ENCODE data around the gene SUCLG2.

Gene SUCLG2

GRCh38 chr3:67384760-67385397 lies 269.5 kb downstream of the SUCLG2 start:
- DNase-seq (ENCODE audit: low read depth, low spot score) = no peak

- no peak for DNase-seq (ENCODE audit: low read depth, low spot score)
Measured at GRCh38 chr3:67384016-67384415, 270.4 kb downstream of the SUCLG2 start.

GRCh38 chr3:67383379-67383778 lies 271.0 kb downstream of the SUCLG2 start:
- no peak for DNase-seq (ENCODE audit: low read depth, low spot score)

GRCh38 chr3:67382536-67382935 lies 271.9 kb downstream of the SUCLG2 start:
- DNase-seq (ENCODE audit: low read depth, low spot score) = no peak

GRCh38 chr3:67381667-67382272 lies 272.6 kb downstream of the SUCLG2 start:
- no peak for DNase-seq (ENCODE audit: low read depth, low spot score)

GRCh38 chr3:67380118-67380517 lies 274.3 kb downstream of the SUCLG2 start:
- DNase-seq (ENCODE audit: low read depth, low spot score) = no peak

- DNase-seq (ENCODE audit: low read depth, low spot score) = no peak
Measured at GRCh38 chr3:67377299-67377698, 277.1 kb downstream of the SUCLG2 start.

- no peak for DNase-seq (ENCODE audit: low read depth, low spot score)
Measured at GRCh38 chr3:67376416-67376815, 278.0 kb downstream of the SUCLG2 start.

- no peak for DNase-seq (ENCODE audit: low read depth, low spot score)
Measured at GRCh38 chr3:67375976-67376375, 278.4 kb downstream of the SUCLG2 start.

GRCh38 chr3:67362686-67363085 lies 291.7 kb downstream of the SUCLG2 start:
- no peak for DNase-seq (ENCODE audit: low read depth, low spot score)

GRCh38 chr3:67361770-67362169 lies 292.6 kb downstream of the SUCLG2 start:
- no peak for DNase-seq (ENCODE audit: low read depth, low spot score)

- no peak for DNase-seq (ENCODE audit: low read depth, low spot score)
Measured at GRCh38 chr3:67361323-67361722, 293.1 kb downstream of the SUCLG2 start.

GRCh38 chr3:67357610-67358458 lies 296.6 kb downstream of the SUCLG2 start:
- DNase-seq (ENCODE audit: low read depth, low spot score) = no peak

GRCh38 chr3:67349551-67350174 lies 304.7 kb downstream of the SUCLG2 start:
- DNase-seq (ENCODE audit: low read depth, low spot score) = no peak

GRCh38 chr3:67346081-67346480 lies 308.3 kb downstream of the SUCLG2 start:
- DNase-seq (ENCODE audit: low read depth, low spot score) = no peak

GRCh38 chr3:67335813-67336212 lies 318.6 kb downstream of the SUCLG2 start:
- no peak for DNase-seq (ENCODE audit: low read depth, low spot score)

GRCh38 chr3:67334588-67334987 lies 319.8 kb downstream of the SUCLG2 start:
- no peak for DNase-seq (ENCODE audit: low read depth, low spot score)

- no peak for DNase-seq (ENCODE audit: low read depth, low spot score)
Measured at GRCh38 chr3:67329358-67329757, 325.1 kb downstream of the SUCLG2 start.

- no peak for DNase-seq (ENCODE audit: low read depth, low spot score)
Measured at GRCh38 chr3:67327582-67327981, 326.8 kb downstream of the SUCLG2 start.

GRCh38 chr3:67325231-67325630 lies 329.2 kb downstream of the SUCLG2 start:
- no peak for DNase-seq (ENCODE audit: low read depth, low spot score)

Measured in brain pericyte (primary cell).